ENCODE measurements around the gene SOSTDC1. TPM values are rescaled to one million over a fixed set of nuclear protein-coding genes. Genes with fewer than 3 reads are reported as not detected.

SOSTDC1 gene
- total RNA-seq, 3 donors from 2014 or later, result 2.6 to 11.6 TPM; not detected in 1

- H3K9me3 ChIP-seq, result no peaks in the 10 kb centered on the region
- no peak overlapping the region for H3K4me3 ChIP-seq
- TF ChIP-seq CTCF (IDR thresholded peaks at IDR 0.05) (no peak), POLR2AphosphoS5 (IDR thresholded peaks at IDR 0.05) (no peak), POLR2A (IDR thresholded peaks at IDR 0.05) (no peak)
- no peaks in the 10 kb centered on the region for H3K36me3 ChIP-seq
- peaks cover 0 to under 1% of the 10 kb centered on the region in 2 donors for H3K4me1 ChIP-seq
- no peak overlapping the region for H3K27ac ChIP-seq
- no peaks in the 10 kb centered on the region for H3K27me3 ChIP-seq
- intact Hi-C loops (cut with DNase I; ENCODE audit: low total_unique reads), result no loop called here
- DNase-seq (ENCODE audit: low spot score in 2 of 2), result no peak
Observed at GRCh38 chr7:16416289-16417282, 49.0 kb downstream of the SOSTDC1 start.

- Histone ChIP-seq H3K36me3 (no peaks in the 10 kb centered on the region), H3K4me3 (no peak overlapping the region), H3K4me1 (no peaks in the 10 kb centered on the region), H3K9me3 (no peaks in the 10 kb centered on the region), H3K27me3 (no peaks in the 10 kb centered on the region), H3K27ac (no peak overlapping the region)
- no peak for DNase-seq (ENCODE audit: low spot score in 2 of 2)
- no peak for TF ChIP-seq POLR2AphosphoS5 (IDR thresholded peaks at IDR 0.05)
- no peak for TF ChIP-seq POLR2A (IDR thresholded peaks at IDR 0.05)
- no peak for TF ChIP-seq CTCF (IDR thresholded peaks at IDR 0.05)
- intact Hi-C loops (cut with DNase I; ENCODE audit: low total_unique reads), result no loop called here
Observed at GRCh38 chr7:16412274-16413254, 53.0 kb downstream of the SOSTDC1 start.

Other genes with a start within 250 kb of the SOSTDC1 start
- 1 to 10 TPM; 1.9 to 6.0 (median 2.9) TPM for gene CRPPA, start 44.2 kb downstream of the SOSTDC1 start, total RNA-seq
- not detected for gene LRRC72, start 61.1 kb upstream of the SOSTDC1 start, total RNA-seq
- gene ANKMY2, start 180.0 kb upstream of the SOSTDC1 start, total RNA-seq, result 10 to 100 TPM; 14.9 to 24.4 (median 18.4) TPM
- gene BZW2, start 180.4 kb upstream of the SOSTDC1 start, total RNA-seq, result 10 to 100 TPM; 55.7 to 68.8 (median 68.2) TPM